Activated gamma-delta T cell treated with Interleukin-2 at 50 U/mL for 16 hours (primary cell): ENCODE data around the gene EMP3.
"Not testable (repeated sequence)": the region's sequence is repeated elsewhere in the genome, so short reads cannot be mapped to it uniquely, and the experiment has no call there.

Source experiments
- DNase-seq: peaks from one replicate; pipeline ENCODE4 v3.0.0-alpha.2; 2020

The EMP3 gene

GRCh38 chr19:48348737-48349136, 23.4 kb downstream of the EMP3 start:
- no peak for DNase-seq

DNA sequence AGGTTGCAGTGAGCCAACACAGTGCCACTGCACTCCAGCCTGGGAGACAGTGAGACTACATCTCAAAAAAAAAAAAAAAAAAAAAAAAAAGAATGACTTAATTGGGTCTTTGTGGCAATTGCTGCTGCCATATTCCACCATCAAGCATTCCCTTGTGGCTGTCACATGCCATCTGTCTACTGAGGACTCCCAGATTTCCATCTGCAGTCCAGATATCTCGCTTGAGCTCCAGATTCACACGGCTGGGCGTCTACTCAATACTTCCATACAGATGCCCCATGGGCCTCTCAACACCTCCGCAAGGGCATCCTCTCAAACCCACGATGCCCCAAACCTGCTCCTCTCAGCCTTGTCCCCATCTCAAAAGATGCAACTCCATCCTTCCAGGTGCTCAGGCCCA, 25.5 kb downstream of the EMP3 start:
- no peak for DNase-seq

DNA sequence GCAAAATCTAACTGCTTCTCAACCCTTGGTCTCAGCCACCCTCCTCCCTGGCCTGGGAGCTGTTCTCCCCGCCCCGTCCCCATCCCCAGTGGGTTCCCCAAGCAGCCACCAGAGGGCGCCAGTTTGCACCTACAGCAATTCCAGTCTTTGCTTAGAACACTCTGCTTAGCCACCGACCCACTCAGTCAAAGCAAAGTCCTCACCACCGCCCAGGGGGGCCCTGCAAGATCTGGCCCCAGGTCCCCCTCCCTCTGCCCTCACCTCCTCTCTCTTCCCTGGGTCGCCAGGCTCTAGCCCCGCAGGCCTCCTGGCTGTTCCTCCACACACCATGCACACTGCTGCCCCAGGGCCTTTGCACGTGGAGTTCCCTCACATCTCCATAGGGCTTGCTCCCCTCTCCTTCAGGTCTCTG, 26.0 kb downstream of the EMP3 start:
- peak; percentile 79 for DNase-seq

DNA sequence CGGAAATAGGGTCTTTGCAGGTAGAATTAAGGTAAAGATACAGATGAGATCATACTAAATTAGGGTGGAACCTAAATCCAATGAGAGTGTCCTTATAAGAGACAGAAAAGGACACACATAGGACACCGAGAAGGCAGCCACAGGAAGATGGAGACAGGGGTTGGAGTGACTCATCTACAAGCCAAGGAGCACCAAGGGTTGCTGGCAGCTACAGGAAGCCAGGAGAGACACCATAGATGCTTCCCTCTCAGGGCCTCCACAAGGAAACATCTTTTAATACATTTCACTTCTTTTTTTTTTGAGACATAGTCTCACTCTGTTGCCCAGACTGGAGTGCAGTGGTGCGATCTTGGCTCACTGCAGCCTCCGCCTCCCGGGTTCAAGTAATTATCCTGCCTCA, 28.3 kb downstream of the EMP3 start:
- DNase-seq: no peak

DNA sequence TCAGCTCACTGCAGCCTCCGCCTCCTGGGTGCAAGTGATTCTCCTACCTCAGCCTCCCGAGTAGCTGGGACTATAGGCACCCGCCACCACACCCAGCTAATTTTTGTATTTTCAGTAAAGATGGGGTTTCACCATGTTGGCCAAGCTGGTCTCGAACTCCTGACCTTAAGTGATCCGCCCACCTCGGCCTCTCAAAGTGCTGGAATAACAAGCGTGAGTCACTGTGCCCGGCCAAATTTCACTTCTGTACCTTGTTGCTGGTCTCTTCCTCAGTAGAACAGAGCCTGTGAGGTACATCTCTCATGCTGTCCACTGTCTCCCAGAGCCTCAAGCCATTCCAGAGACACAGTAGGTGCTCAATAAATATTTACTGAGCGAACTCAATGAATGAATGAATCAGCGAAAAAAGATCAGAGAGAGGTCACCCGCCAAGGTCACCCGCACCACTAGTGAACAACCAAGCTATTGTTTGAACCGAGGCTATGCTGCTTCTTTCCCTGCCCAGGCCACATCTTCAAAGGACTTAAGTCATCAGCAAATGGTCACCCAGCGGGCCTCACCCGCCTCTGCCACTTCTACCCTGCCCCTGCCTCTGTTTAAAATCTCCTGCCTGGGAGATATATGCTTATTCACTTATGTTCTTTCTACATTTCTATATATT, 29.1 kb downstream of the EMP3 start:
- no peak for DNase-seq

DNA sequence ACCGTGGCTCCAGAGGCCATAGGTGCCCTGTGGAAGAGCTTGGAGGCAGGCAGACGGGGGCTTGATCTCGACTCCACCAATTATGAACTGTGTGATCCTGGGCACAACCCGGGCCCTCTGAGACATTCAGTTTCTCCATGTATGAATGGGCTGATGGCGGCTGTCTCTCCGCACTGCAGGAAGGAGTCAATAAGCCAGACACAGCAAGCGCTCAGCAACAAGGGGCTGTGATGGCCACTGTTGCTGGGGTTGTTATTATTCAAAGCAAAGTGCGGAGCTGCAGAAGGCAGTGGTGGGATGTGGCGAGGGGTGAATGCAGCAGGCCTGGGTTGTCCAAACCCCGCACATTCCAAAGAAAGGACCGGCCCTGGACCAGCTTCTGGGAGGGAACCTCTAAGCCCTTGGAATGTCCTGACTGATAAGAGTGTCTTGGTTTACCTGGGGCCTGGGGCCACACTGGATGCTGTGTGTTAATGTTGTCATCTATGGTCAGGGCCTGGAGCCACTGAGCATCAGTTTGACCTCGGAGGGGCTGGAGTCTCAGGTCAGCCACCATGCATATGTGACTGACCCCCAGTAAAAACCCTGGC, 30.1 kb downstream of the EMP3 start:
- DNase-seq: no peak

GRCh38 chr19:48359123-48359522, 33.8 kb downstream of the EMP3 start:
- no peak for DNase-seq

- no peak for DNase-seq
Observed at GRCh38 chr19:48361912-48362311, 36.6 kb downstream of the EMP3 start.

- DNase-seq: peak; percentile 85
Observed at GRCh38 chr19:48362716-48363499, 37.6 kb downstream of the EMP3 start.

DNA sequence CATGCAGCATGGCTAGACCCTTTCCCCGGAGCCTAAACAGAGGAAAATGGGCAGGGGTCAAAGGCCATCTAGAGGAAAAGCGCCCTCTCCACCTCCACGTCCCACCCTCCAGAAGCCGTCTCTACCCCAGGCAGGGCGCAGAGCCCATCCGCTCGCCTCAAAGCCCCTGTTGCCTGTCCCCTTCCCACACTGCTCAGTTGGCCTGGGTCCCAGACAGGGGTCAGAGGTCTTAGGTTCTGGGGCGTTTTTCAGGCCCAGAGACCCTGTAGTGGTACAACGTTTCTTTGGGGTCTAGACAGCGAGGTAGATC, 38.1 kb downstream of the EMP3 start:
- DNase-seq: no peak

DNA sequence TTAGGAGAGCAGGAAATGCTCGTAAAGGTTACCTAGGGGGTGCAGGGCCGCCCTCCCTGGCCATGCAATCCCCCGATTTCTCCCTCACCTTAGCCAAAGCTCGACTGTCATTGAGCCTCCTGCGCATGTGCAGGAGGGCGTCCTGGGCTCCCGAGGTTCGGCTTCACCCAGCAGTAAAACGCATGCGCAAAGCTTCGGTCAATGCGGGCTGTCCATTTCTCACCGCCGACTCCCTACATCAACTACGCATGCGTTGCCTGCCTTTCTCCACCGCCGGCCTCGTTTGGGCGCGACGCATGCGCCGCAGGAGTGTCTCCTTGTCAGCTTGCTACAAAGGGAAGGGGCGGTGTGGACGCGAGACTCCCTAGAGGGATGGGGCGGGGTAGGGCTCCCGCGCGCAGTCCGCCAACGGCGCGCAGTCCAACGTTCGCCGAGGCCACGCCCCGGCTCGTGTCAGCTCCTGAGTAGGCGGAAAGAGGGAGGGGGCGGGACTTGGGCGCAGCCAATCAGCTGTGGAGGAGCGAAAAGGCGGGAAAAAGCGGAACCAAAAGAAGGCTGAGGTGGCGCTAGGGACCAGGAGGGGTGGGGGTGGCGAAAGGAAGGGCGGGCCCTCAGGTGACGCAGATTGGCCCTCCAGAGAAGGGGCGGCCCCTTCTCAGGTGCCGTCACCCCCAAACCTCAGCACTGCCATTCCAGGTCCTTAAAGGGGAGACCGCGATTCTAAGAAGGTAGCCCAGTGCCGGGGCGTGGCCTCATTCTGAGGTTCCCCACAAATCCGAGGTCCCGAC, 38.7 kb downstream of the EMP3 start, which contains the start of the genes SYNGR4 and TMEM143:
SYNGR4 (plus strand) TSS at position 558 of the 788 bp plus-strand sequence. CDS start 1,476 bp downstream, outside the sequence.
TMEM143 (minus strand) TSS at position 131 of the 788 bp plus-strand sequence; CDS start at position 111, 20 bp downstream.
- DNase-seq: peak; percentile 98

- DNase-seq: no peak
Observed at GRCh38 chr19:48364598-48365348, 39.4 kb downstream of the EMP3 start.

- DNase-seq: no peak
Observed at GRCh38 chr19:48365602-48366001, 40.2 kb downstream of the EMP3 start.

- DNase-seq: no peak
Observed at GRCh38 chr19:48367855-48368254, 42.5 kb downstream of the EMP3 start.

DNA sequence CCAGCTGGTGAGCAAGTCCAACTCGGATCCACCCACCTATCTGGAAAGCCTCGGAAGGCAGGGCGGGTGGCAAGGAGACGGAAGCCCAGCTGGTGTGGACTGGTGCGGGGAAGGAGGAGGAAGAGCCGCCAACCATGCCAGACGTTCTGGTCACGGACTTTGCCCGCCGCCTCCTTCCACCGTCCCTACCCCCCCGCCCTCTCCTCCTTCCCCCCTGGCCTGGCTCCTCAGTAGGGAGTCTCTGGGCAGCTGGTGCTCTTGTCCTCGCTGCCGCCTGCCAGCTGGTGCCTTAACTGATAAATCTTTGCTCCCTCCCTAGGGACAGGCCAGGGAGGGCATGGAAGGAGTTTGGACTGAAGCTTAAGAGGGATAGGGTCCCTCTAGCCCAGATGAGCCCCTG, 43.6 kb downstream of the EMP3 start:
- no peak for DNase-seq

DNA sequence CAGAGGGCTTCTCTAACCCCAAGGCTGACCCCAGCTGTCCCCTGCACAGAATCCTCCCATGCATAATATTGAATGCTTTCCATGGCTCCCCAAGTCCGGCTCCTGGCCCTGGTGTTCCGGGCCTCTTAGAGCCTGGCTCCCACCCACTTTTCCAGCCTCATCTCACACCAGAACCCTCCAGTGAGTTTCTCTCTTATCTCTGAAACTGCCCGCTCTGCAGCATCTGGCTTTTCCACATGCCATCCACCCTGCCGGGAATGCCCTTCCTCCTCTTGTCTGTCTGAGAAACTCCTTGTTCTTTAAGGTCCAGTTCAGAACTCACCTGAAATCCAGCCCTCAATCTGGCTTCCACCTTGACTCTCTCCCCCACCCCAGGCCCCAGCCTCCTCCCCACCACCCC, 45.6 kb downstream of the EMP3 start:
- no peak for DNase-seq

DNA sequence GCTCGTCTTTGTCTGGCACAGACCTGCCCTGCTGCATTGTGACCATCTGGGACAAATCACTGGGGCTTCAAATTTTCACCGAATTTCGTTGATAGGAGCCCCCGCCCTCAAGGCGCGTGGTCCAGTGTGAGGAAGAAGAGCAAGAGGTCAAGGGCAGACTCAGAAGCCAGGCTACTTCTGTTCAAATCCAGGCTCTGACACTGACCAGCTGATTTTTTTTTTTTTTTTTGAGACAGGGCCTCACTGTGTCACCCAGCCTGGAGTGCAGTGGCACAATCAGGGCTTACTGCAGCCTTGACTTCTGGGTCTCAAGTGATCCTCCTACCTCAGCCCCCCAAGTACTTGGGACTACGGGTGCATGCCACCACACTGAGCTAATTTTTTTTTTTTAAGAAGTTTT, 46.0 kb downstream of the EMP3 start:
- no peak for DNase-seq

- DNase-seq: not testable (repeated sequence)
Observed at GRCh38 chr19:48371771-48372170, 46.4 kb downstream of the EMP3 start.

DNA sequence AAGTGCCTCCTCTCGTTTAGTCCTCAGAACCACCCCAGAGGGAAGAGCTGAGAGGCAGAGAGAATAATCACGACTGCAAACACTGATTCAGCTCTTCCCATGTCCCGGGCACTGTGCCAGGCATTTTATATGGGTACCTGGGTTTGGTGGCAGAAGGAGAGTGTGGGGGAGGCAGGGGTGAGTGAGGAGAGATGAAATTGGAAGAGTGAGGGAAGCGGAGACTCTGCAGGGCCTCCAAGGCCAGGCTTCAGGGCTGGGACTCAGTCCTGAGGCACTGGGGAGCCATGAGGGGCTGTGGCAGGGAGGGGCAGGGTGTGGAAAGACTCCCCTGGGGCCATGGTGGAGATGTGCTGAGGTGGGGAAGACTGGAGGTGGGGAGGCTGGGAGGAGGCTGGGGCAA, 47.6 kb downstream of the EMP3 start:
- no peak for DNase-seq

DNA sequence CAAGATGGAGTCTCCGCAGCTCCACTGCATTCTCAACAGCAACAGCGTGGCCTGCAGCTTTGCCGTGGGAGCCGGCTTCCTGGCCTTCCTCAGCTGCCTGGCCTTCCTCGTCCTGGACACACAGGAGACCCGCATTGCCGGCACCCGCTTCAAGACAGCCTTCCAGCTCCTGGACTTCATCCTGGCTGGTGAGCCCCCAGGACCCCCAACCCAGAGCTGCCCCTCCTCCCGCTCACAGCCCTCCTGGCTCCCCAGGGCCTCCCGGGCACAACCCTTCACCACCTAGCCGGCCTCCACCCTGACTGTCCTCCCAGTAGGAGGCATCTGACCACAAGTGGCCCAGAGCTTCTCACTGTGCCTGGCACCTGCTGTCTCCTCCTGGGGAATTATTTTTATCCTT, 48.2 kb downstream of the EMP3 start:
- DNase-seq: no peak

- no peak for DNase-seq
Observed at GRCh38 chr19:48378194-48378570, 52.8 kb downstream of the EMP3 start.

DNA sequence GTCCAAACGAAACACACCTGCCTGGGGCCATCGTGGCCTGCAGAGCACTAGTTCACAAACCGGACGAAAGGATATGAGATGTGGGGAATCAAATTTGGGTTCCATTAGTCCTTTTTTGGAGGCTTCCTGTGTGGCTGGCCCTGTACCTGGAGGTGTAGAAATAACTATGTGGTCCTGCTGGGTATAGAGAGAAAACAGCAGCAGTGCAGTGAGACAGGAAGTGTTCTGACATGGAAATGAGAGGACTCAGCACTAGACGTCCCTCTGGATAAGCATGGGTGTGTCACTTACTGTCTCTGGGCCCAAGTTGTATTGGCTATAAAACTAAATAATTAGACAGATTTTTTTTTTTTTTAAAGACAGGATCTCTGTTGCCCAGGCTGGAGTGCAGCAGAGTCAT, 53.7 kb downstream of the EMP3 start:
- no peak for DNase-seq
